Lower lobe of right lung (tissue), 2 donors: Measurements from ENCODE around the gene EPC2. TPM values are rescaled to one million over a fixed set of nuclear protein-coding genes. Genes with fewer than 3 reads are reported as not detected.

Experiments used
- ATAC-seq, 2 donors: fragments of 200-7000 bp; cut with Tn5 transposase; one replicate each; pipeline ENCODE4 v1.9.1; 2020 to 2022; ENCODE audit warnings: mild to moderate bottlenecking in 2 of 2, moderate library complexity in 2 of 2
- DNase-seq: peaks from one replicate; pipeline ENCODE4 v3.0.0-alpha.2; 2020
- H3K27ac ChIP-seq: fragments of 200-600 bp; one replicate; pipeline ENCODE4 v1.8.0; 2022
- H3K27me3 ChIP-seq: fragments of 200-600 bp; one replicate; pipeline ENCODE4 v1.8.0; 2022; ENCODE audit warnings: low read depth
- H3K36me3 ChIP-seq: fragments of 200-600 bp; one replicate; pipeline ENCODE4 v1.8.0; 2022; ENCODE audit warnings: mild to moderate bottlenecking
- H3K4me1 ChIP-seq: fragments of 200-600 bp; one replicate; pipeline ENCODE4 v1.8.0; 2022
- H3K4me3 ChIP-seq: fragments of 200-600 bp; one replicate; pipeline ENCODE4 v1.8.0; 2022; ENCODE audit warnings: mild to moderate bottlenecking
- H3K9me3 ChIP-seq: fragments of 200-600 bp; one replicate; pipeline ENCODE4 v1.8.0; 2022
- intact Hi-C: fragments of 100-400 bp; cut with DNase I; formaldehyde crosslinking; loops from one replicate; pipeline ENCODE4 v1.11.0; 2022
- total RNA-seq: library from RNA; stranded (reverse); fragmentation: NEBNext Ultra II Directional; extraction: Animal tissue kit (Norgen Biotek cat#: 25700); gene quantifications from one replicate; pipeline ENCODE4 v1.2.1, GENCODE V29; 2021
- TF ChIP-seq, protein P1 (sequence below): fragments of 200-600 bp; IDR thresholded peaks from one replicate; pipeline ENCODE4 v1.8.0; 2022; ENCODE audit warnings: antibody characterized with exemption, mild to moderate bottlenecking
- donor health status: DM: no; HTN: yes; CAD: no; lungs with severe emphysema.

EPC2 gene
- total RNA-seq, 1 donor from 2014 or later, result 36.8 TPM

- intact Hi-C loops, result no loop called here
These were observed 2.3 kb upstream of the EPC2 start for GRCh38 chr2:148642112-148642744.

DNA sequence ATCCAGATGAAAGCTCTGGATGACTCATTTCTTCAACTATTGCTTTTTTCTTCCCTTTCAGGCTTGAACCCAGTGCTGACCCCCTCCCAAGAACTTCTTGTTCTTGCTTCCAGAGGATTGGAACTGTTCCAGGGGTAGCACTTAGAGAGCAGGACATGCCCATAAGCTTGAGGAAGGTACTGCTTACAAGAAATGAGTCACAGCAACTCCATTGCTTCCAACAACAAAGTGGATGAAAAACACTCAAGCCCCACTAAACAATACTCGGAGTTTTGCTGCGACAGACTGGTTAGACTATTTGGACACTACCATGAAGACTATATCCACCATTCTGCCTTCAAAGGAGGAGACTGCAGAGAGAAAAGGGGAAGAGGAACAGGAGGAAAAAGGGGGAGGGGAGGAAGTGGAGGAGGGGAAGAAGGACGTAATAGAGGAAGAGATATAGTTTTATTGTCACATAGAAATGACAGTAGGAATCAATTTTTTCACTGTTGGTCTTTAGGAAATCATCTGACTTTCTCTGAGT, 1.6 kb upstream of the EPC2 start:
- H3K36me3 ChIP-seq, result no peaks in the 10 kb centered on the region
- TF ChIP-seq, protein P1, sequence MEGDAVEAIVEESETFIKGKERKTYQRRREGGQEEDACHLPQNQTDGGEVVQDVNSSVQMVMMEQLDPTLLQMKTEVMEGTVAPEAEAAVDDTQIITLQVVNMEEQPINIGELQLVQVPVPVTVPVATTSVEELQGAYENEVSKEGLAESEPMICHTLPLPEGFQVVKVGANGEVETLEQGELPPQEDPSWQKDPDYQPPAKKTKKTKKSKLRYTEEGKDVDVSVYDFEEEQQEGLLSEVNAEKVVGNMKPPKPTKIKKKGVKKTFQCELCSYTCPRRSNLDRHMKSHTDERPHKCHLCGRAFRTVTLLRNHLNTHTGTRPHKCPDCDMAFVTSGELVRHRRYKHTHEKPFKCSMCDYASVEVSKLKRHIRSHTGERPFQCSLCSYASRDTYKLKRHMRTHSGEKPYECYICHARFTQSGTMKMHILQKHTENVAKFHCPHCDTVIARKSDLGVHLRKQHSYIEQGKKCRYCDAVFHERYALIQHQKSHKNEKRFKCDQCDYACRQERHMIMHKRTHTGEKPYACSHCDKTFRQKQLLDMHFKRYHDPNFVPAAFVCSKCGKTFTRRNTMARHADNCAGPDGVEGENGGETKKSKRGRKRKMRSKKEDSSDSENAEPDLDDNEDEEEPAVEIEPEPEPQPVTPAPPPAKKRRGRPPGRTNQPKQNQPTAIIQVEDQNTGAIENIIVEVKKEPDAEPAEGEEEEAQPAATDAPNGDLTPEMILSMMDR, result no peak
- no peak overlapping the region for H3K4me3 ChIP-seq
- intact Hi-C loops, result no loop called here
- ATAC-seq (no peak), DNase-seq (no peak)
- no peaks in the 10 kb centered on the region for H3K9me3 ChIP-seq
- H3K27me3 ChIP-seq, result no peaks in the 10 kb centered on the region
- peak overlapping the region; percentile 19 for H3K27ac ChIP-seq
- peaks cover 29% of the 10 kb centered on the region for H3K4me1 ChIP-seq

More at GRCh38 chr2:148642112-148642744, 2.3 kb upstream of the EPC2 start:
- Histone ChIP-seq H3K27ac (no peak overlapping the region), H3K4me3 (no peak overlapping the region), H3K36me3 (no peaks in the 10 kb centered on the region), H3K27me3 (no peaks in the 10 kb centered on the region), H3K4me1 (peaks cover 29% of the 10 kb centered on the region), H3K9me3 (no peaks in the 10 kb centered on the region)
- ATAC-seq (no peak), DNase-seq (no peak)
- TF ChIP-seq, protein P1, result no peak

- peaks cover 30% of the 10 kb centered on the region for H3K4me1 ChIP-seq
- TF ChIP-seq, protein P1, result no peak
- no peaks in the 10 kb centered on the region for H3K9me3 ChIP-seq
- peak overlapping the region; percentile 99 for H3K27ac ChIP-seq
- ATAC-seq, result no peak
- H3K36me3 ChIP-seq, result no peaks in the 10 kb centered on the region
- peak overlapping the region; percentile 93 for H3K4me3 ChIP-seq
- intact Hi-C loops, result no loop called here
- DNase-seq, result no peak
- no peaks in the 10 kb centered on the region for H3K27me3 ChIP-seq
These were observed 1.1 kb upstream of the EPC2 start for GRCh38 chr2:148643421-148643820.

DNA sequence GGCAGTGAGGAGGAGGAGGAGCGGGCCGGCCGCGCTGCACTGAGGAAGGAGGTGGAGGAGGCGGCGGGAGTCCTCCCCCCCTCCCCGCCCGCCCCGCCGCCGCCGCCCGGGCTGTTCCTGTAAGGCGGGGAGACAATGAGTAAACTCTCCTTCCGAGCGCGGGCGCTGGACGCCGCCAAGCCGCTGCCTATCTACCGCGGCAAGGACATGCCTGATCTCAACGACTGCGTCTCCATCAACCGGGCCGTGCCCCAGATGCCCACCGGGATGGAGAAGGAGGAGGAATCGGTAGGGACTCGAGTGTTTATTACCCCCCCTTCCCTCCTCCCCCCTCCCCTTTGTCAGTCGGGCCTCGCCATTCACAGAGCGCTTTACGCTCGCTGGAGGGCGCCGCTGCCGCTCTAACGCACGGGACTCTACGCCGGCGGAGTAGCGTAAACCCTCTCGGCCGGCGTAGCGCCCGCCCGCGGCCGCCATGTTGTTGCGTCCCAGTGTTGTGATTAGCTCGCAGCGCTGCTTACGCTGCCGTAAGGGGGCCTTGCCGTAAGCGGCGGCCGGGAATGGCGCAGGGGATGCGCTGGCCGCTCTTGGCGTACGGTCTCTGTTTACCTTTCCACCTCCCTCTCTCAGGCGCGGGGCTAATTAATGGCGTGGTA, 460 bp downstream of the EPC2 start:
- intact Hi-C loops, result no loop called here
- peaks cover 46% of the 10 kb centered on the region for H3K4me1 ChIP-seq

DNA sequence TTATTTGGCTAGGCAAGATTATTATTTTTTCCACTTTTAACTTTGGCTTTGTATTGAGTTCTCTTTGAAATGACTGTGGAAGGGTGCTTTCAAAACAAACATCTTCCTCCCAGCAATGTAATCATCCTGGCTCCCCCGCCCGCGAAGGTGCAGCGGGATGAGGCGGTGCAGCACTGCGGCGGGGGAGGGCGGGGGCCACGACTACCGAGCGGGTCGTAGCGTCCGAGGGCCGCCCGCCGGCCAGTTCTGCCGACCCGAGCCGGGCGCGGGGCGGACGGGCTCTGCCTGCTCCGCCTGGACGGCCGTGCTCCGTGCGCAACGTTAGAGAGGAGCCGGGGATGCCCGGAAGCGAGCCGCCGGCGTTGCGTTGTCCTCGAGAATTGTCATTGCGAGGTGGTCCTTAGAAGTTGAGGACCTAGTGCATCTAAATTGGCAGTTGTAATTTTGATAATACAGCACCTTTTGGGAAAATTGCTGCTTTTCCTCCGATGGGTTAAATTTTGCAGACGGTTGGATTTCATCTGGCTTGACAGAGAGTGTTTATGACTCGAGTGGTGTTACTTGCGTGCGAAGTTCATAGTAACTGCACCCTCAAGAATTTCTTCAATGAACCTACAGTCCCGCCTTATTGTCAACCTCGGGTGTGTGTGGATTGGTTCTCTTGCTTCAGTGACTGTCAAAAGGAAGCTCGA, 1.1 kb downstream of the EPC2 start:
- intact Hi-C loops, result no loop called here
- peaks cover 51% of the 10 kb centered on the region for H3K4me1 ChIP-seq

More for the DNA sequence above, 460 bp downstream of the EPC2 start:
- TF ChIP-seq, protein P1, result peak; percentile 43
- Histone ChIP-seq H3K27me3 (no peaks in the 10 kb centered on the region), H3K36me3 (no peaks in the 10 kb centered on the region), H3K4me3 (peak overlapping the region; percentile 93), H3K27ac (peak overlapping the region; percentile 99), H3K9me3 (no peaks in the 10 kb centered on the region)
- ATAC-seq, result peak; percentile 91 to 97
- peak; percentile 97 for DNase-seq

More for the DNA sequence above, 1.1 kb downstream of the EPC2 start:
- TF ChIP-seq, protein P1, result no peak
- H3K4me3 ChIP-seq, result peak overlapping the region; percentile 93
- peak overlapping the region; percentile 99 for H3K27ac ChIP-seq
- no peaks in the 10 kb centered on the region for H3K36me3 ChIP-seq
- no peaks in the 10 kb centered on the region for H3K9me3 ChIP-seq
- DNase-seq (peak; percentile 75), ATAC-seq (peak; percentile 53 to 57)
- H3K27me3 ChIP-seq, result no peaks in the 10 kb centered on the region
